ENCODE data around the gene PXT1.

The PXT1 gene

DNA sequence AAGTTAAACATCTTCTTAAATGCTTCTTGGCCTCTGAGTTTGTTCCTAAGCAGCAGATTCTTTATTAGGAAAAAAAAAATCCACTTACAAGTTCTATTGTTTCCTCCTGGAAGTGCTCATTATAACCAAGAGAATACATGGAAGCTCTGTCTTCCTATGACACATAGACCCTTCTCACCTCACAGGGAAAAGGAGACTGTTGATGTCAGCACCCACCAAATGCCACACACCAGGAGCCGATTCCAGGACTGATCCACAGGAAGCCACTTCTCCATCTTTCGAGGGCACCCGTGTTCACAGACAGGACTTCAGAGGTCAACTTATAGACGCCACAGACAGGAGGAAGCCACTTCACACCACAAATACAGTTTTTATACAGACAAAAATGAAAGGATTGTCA, 92.6 kb downstream of the PXT1 start:
- H3K4me3 ChIP-seq (replicated peaks; ENCODE audit: low read depth, low read length), result no peak overlapping the region
- TF ChIP-seq, protein P1, sequence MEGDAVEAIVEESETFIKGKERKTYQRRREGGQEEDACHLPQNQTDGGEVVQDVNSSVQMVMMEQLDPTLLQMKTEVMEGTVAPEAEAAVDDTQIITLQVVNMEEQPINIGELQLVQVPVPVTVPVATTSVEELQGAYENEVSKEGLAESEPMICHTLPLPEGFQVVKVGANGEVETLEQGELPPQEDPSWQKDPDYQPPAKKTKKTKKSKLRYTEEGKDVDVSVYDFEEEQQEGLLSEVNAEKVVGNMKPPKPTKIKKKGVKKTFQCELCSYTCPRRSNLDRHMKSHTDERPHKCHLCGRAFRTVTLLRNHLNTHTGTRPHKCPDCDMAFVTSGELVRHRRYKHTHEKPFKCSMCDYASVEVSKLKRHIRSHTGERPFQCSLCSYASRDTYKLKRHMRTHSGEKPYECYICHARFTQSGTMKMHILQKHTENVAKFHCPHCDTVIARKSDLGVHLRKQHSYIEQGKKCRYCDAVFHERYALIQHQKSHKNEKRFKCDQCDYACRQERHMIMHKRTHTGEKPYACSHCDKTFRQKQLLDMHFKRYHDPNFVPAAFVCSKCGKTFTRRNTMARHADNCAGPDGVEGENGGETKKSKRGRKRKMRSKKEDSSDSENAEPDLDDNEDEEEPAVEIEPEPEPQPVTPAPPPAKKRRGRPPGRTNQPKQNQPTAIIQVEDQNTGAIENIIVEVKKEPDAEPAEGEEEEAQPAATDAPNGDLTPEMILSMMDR (IDR thresholded peaks at IDR 0.05; ENCODE audit: low read depth, low read length, missing control alignments), result no peak
- no peak for DNase-seq (ENCODE audit: extremely low read depth, low read depth)

DNA sequence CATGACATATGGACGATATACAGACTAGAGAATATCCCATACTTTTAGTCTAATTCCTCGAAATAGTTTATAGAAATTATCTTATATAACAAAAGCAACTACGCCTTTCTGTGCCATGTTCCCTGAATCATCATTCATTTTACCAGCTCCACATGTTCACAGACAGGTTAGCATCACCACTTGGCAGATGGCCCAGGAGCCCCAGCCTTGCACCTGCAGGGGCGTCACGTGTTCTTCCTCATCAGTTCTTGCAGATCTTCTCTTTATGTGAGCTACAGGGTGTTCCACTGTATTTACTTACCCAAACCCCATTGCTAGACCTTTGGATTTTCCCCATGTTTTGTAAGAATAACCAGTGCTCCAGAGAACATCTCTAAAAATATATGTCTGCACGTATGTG, 93.4 kb downstream of the PXT1 start:
- TF ChIP-seq, protein P1 (IDR thresholded peaks at IDR 0.05; ENCODE audit: low read depth, low read length, missing control alignments), result no peak
- DNase-seq (ENCODE audit: extremely low read depth, low read depth), result no peak
- H3K4me3 ChIP-seq (replicated peaks; ENCODE audit: low read depth, low read length), result no peak overlapping the region

DNA sequence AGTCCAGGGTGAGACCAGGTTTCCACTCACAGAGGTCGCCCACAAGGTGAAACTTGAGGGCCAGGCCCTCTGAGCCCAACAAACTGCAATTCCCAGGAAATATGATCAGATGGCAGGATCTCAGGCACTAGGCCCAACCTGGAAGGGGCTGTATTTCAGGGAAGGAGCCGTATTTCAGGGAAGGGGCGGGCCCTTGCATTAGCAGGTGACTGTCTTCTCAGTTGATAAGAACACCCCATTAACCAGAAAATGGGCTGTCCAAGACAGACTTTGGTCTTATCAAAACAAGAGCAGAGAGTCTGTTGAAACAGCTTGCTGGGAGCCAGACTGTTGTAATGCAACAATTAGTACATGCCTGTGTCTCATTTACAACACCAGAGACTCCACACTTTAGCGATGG, 95.0 kb downstream of the PXT1 start:
- TF ChIP-seq, protein P1 (IDR thresholded peaks at IDR 0.05; ENCODE audit: low read depth, low read length, missing control alignments), result no peak
- H3K4me3 ChIP-seq (replicated peaks; ENCODE audit: low read depth, low read length), result no peak overlapping the region
- DNase-seq (ENCODE audit: extremely low read depth, low read depth), result no peak

DNA sequence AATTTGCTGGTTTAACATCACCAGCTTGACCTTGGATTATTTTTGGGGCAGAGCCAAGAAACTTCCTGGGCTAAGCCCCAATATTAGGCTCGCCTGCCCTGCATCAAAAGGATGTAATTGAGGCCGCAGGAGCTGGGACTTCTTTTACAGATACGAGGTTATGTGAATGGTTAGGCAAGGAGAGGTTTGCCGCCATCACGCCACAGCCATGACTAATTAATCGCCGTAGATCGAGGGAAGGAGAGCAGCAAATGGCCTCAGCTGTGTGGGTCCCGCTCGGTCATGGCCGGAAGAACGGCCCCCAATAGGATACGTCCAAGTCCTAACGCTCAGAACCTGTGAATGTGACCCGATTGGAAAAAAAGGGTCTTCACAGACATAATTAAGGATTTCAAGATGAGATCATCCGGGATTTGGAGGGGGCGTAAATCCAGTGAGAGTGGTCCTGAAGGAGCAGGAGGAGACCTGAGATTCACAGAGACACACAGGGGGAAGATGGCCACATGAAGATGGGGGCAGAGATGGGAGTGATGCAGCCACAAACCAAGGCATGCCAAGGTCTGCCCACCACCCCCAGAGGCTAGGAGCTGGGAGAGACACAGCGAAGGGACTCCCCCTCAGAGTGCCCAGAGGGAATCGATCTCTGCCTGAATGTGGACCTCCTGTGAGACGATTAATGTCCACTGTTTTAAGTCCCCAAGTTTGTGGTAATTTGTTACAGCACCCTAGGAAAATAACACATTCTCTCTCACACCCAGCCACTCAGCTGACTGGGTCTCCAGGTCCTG, 96.0 kb downstream of the PXT1 start:
- DNase-seq (ENCODE audit: extremely low read depth, low read depth), result no peak
- no peak overlapping the region for H3K4me3 ChIP-seq (replicated peaks; ENCODE audit: low read depth, low read length)
- TF ChIP-seq, protein P1 (IDR thresholded peaks at IDR 0.05; ENCODE audit: low read depth, low read length, missing control alignments), result no peak

DNA sequence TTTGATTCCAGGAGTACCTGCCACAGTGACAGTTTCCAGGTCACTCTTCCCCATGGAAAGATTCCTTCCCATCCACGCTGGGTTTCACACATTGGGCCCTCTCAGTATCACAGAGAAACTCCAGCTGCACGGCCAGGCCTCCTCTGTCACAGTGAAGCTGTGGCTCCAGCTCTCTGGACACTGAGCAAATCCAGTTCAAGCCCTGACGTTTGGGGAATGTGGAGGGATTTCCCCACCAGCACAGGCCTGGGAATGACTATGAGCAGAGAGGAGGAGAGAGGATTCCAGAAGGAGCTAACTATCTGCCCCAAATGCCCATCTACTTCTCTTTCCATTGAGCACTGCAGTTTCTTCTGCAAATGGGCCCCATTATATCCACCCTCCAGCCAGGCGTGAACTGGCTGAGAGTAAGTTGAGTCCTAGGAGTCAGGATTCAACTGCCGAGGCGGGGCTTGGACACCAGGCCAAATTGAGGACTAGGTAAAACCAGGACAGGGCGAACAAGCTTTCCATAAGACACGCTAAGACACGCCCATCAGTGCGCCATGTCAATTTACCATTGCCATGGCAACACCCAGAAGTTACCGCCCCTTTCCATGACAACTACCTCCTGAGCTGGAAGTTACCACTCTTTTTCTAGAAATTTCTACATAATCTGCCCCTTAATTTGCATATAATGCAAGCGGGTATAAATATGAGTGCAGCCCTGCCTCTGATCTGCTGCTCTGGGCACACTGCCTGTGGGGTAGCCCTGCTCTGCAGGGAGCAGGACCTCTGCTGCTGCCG, 96.8 kb downstream of the PXT1 start:
- TF ChIP-seq, protein P1 (IDR thresholded peaks at IDR 0.05; ENCODE audit: low read depth, low read length, missing control alignments), result no peak
- DNase-seq (ENCODE audit: extremely low read depth, low read depth), result no peak

GRCh38 chr6:36343109-36343680, 99.5 kb downstream of the PXT1 start:
- H3K4me3 ChIP-seq (replicated peaks; ENCODE audit: low read depth, low read length), result no peak overlapping the region
- DNase-seq (ENCODE audit: extremely low read depth, low read depth), result no peak
- TF ChIP-seq, protein P1 (IDR thresholded peaks at IDR 0.05; ENCODE audit: low read depth, low read length, missing control alignments), result no peak

More for the DNA sequence above, 96.8 kb downstream of the PXT1 start:
- no peak overlapping the region for H3K4me3 ChIP-seq (replicated peaks; ENCODE audit: low read depth, low read length)
